ENCODE data around the gene PPP2R1A.

DNA sequence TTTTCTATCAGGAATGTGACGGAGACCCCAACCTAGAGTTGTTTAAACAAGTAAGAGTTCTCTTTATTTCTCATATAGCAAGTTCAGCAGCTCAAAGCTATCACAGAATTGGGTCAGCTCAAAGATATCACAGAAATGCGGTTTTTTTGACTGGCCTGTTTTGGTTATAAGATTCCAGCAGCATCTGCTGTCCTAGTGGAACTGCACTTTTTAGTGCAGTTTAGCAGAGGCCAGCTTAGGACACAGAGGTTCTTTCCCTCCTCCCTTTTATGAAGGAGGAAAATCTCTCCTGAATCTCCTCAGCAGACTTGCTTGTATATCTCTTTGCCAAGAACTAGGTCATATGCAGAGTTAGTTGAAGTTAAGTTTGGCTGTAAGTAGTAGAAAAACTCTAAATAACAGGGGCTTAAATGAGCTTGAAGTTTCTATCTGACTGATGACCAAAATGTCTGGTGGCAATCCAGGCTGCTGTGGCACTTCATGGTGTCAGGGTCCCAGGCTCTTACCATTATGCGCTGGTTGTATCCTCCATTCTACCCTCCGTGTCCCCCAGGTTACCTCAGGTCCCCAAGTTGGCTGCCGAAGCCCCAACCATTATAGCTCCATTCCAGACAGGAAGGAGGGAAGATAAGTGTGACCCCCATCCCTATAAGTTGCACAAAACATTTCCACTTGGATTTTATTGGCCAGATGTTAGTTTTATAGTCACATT lies 6.6 kb downstream of the PPP2R1A start:
- TF ChIP-seq, protein P1, sequence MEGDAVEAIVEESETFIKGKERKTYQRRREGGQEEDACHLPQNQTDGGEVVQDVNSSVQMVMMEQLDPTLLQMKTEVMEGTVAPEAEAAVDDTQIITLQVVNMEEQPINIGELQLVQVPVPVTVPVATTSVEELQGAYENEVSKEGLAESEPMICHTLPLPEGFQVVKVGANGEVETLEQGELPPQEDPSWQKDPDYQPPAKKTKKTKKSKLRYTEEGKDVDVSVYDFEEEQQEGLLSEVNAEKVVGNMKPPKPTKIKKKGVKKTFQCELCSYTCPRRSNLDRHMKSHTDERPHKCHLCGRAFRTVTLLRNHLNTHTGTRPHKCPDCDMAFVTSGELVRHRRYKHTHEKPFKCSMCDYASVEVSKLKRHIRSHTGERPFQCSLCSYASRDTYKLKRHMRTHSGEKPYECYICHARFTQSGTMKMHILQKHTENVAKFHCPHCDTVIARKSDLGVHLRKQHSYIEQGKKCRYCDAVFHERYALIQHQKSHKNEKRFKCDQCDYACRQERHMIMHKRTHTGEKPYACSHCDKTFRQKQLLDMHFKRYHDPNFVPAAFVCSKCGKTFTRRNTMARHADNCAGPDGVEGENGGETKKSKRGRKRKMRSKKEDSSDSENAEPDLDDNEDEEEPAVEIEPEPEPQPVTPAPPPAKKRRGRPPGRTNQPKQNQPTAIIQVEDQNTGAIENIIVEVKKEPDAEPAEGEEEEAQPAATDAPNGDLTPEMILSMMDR (IDR thresholded peaks at IDR 0.05): no peak
- TF ChIP-seq POLR2A (IDR thresholded peaks at IDR 0.05): no peak

Measured in body of pancreas (tissue), 4 donors.